HepG2 (cell line): ENCODE measurements around the gene FKBP5. TPM values are rescaled to one million over a fixed set of nuclear protein-coding genes. Genes with fewer than 3 reads are reported as not detected.

Experiments
- ATAC-seq: fragments of 200-7000 bp; cut with Tn5 transposase; 3 replicates; pipeline ENCODE4 v1.9.1; 2020; ENCODE audit warnings: mild to moderate bottlenecking, moderate library complexity
- BruUV-seq: library from RNA; stranded (reverse); fragments of 400-500 nt; replicated peaks from 2 replicates; lab custom pipeline; 2021; lab: Mats Ljungman, UMichigan
- CTCF ChIA-PET: fragments of 300-600 bp; formaldehyde crosslinking; extraction: SDS; loops from one replicate; lab custom pipeline; 2021; ENCODE audit warnings: low total read pairs, inconsistent platforms, low intra/inter-chr PET ratio; lab: Yijun Ruan, JAX
- POLR2A ChIA-PET: fragments of 350-600 bp; sonication (Branson Sonifier 250); formaldehyde crosslinking; loops from one replicate; lab custom pipeline; 2020; ENCODE audit warnings: antibody characterized with exemption, inconsistent platforms; lab: Yijun Ruan, JAX
- DNase-seq: peaks from one replicate; pipeline ENCODE4 v3.0.0-alpha.2; 2015; ENCODE audit warnings: low spot score
- FAIRE-seq: peaks from 3 replicates; lab custom pipeline; 2011; peaks lifted over from hg19 to GRCh38; lab: Jason Lieb, UNC
- H2AFZ ChIP-seq: one replicate; pipeline ENCODE4 v1.6.1; 2011; ENCODE audit warnings: low read length, inconsistent platforms
- H3K27ac ChIP-seq: fragments of 300-600 bp; 3 replicates; pipeline ENCODE4 v1.8.0; 2011; ENCODE audit warnings: mixed run types, mild to moderate bottlenecking, mixed read lengths, low read length, inconsistent platforms; ENCODE audit not compliant: insufficient read depth; ENCODE audit errors: extremely low read length
- H3K27me3 ChIP-seq, 2 experiments: fragments of 200-600 bp in 1 of 2; 2 replicates in 1 of 2; 3 replicates in 1 of 2; pipeline versions ENCODE4 v1.6.0 to v1.8.0; 2011; ENCODE audit warnings: low read length in 2 of 2, mild to moderate bottlenecking in 2 of 2, moderate library complexity in 2 of 2, inconsistent platforms in 1 of 2; ENCODE audit not compliant: insufficient read depth in 2 of 2, control insufficient read depth in 1 of 2
- H3K36me3 ChIP-seq, 2 experiments: fragments of 200-600 bp in 1 of 2; replicated peaks in 1 of 2; 2 replicates in 1 of 2; 3 replicates in 1 of 2; pipeline versions ENCODE4 v1.5.1 to v1.8.0; 2011; ENCODE audit warnings: low read length in 2 of 2, inconsistent platforms in 1 of 2; ENCODE audit not compliant: insufficient read depth in 2 of 2, control insufficient read depth in 1 of 2
- H3K4me1 ChIP-seq: 2 replicates; pipeline ENCODE4 v1.5.1; 2012; ENCODE audit warnings: low read length, inconsistent platforms; ENCODE audit not compliant: insufficient read depth
- H3K4me2 ChIP-seq: 2 replicates; pipeline ENCODE4 v1.6.0; 2011; ENCODE audit warnings: low read depth, low read length, inconsistent platforms
- H3K4me3 ChIP-seq, 3 experiments: fragments of 200-600 bp in 1 of 3; sonication (generic), shearing (Covaris generic) in 1 of 3; replicated peaks in 1 of 3; 2 replicates each; pipeline ENCODE4 v1.5.1; 2011 to 2016; ENCODE audit warnings: low read length in 3 of 3, inconsistent platforms in 2 of 3, low read depth in 2 of 3, mild to moderate bottlenecking in 2 of 3, control low read depth in 1 of 3, mixed read lengths in 1 of 3; ENCODE audit not compliant: insufficient read depth in 1 of 3
- H3K79me2 ChIP-seq: one replicate; pipeline ENCODE4 v1.6.1; 2011; ENCODE audit warnings: low read length, inconsistent platforms; ENCODE audit not compliant: insufficient read depth
- H3K9ac ChIP-seq: 2 replicates; pipeline ENCODE4 v1.6.0; 2011; ENCODE audit warnings: mild to moderate bottlenecking, low read depth, low read length, inconsistent platforms; ENCODE audit not compliant: insufficient read depth
- H3K9me3 ChIP-seq: 2 replicates; pipeline ENCODE4 v1.5.1; 2012; ENCODE audit warnings: mild to moderate bottlenecking, low read length
- H4K20me1 ChIP-seq: 2 replicates; pipeline ENCODE4 v1.6.0; 2011; ENCODE audit warnings: inconsistent platforms, mild to moderate bottlenecking, low read length, moderate library complexity; ENCODE audit not compliant: insufficient read depth
- CREB1 ChIP-seq, 2 experiments: fragments of 450-650 bp in 1 of 2; IDR thresholded peaks; 2 replicates each; pipeline ENCODE4 v1.6.1; 2016 to 2017; ENCODE audit warnings: control low read depth in 1 of 2, mild to moderate bottlenecking in 1 of 2, missing compliant biosample characterization in 1 of 2, missing genetic modification characterization in 1 of 2
- EHMT2 ChIP-seq: fragments of 200-600 bp; sonication (generic); IDR thresholded peaks from 2 replicates; pipeline ENCODE4 v1.7.0; 2017; ENCODE audit warnings: antibody characterized with exemption, low read depth, low read length, borderline replicate concordance
- FOXM1 ChIP-seq: sonication (generic); formaldehyde crosslinking; IDR thresholded peaks from 2 replicates; pipeline ENCODE4 v1.5.0; 2020; ENCODE audit warnings: missing genetic modification reagents
- JUND ChIP-seq: sonication (generic); formaldehyde crosslinking; IDR thresholded peaks from 2 replicates; pipeline ENCODE4 v1.8.0; 2022; ENCODE audit warnings: mild to moderate bottlenecking, missing genetic modification reagents
- LRRFIP1 ChIP-seq: sonication (generic); formaldehyde crosslinking; conservative IDR thresholded peaks from 2 replicates; pipeline ENCODE4 v1.4.0; 2020; ENCODE audit warnings: missing genetic modification reagents
- NFIB ChIP-seq: sonication (generic); formaldehyde crosslinking; IDR thresholded peaks from 2 replicates; pipeline ENCODE4 v1.9.0; 2021; ENCODE audit warnings: missing genetic modification reagents, mild to moderate bottlenecking, borderline replicate concordance
- NRL ChIP-seq: sonication (generic); formaldehyde crosslinking; IDR thresholded peaks from 2 replicates; pipeline ENCODE4 v1.5.0; 2020; ENCODE audit warnings: missing genetic modification reagents, mild to moderate bottlenecking, moderate library complexity, borderline replicate concordance
- PRMT3 ChIP-seq: sonication (generic); formaldehyde crosslinking; IDR thresholded peaks from 2 replicates; pipeline ENCODE4 v1.8.1; 2022; ENCODE audit warnings: low read depth, mild to moderate bottlenecking, moderate library complexity, missing genetic modification reagents, borderline replicate concordance
- RFX3 ChIP-seq: IDR thresholded peaks from 2 replicates; pipeline ENCODE4 v1.6.1; 2016; ENCODE audit warnings: missing biosample characterization, missing genetic modification reagents
- SOX6 ChIP-seq, 2 experiments: fragments of 450-650 bp in 1 of 2; sonication (generic) in 1 of 2; formaldehyde crosslinking in 1 of 2; IDR thresholded peaks; 2 replicates each; pipeline versions ENCODE4 v1.4.0 to v1.6.1; 2017 to 2020; ENCODE audit warnings: antibody characterized with exemption in 1 of 2, mild to moderate bottlenecking in 1 of 2, missing genetic modification reagents in 1 of 2
- ZMYM4 ChIP-seq: sonication (generic); formaldehyde crosslinking; IDR thresholded peaks from 2 replicates; pipeline ENCODE4 v1.8.1; 2023; ENCODE audit warnings: mild to moderate bottlenecking, missing genetic modification reagents
- ZNF17 ChIP-seq: sonication (generic); formaldehyde crosslinking; IDR thresholded peaks from 2 replicates; pipeline ENCODE4 v1.5.0; 2020; ENCODE audit warnings: mild to moderate bottlenecking, missing genetic modification reagents
- ZNF251 ChIP-seq: sonication (generic); formaldehyde crosslinking; IDR thresholded peaks from 2 replicates; pipeline ENCODE4 v1.9.0; 2021; ENCODE audit warnings: mild to moderate bottlenecking, missing genetic modification reagents
- ZNF549 ChIP-seq: sonication (generic); formaldehyde crosslinking; IDR thresholded peaks from 2 replicates; pipeline ENCODE4 v1.5.0; 2020; ENCODE audit warnings: missing genetic modification reagents
- in situ Hi-C: cut with HindIII; loops from 2 replicates; pipeline ENCODE4 v1.10.0; 2017; ENCODE audit warnings: low pct_unique_long_range_greater_than_20kb; ENCODE audit not compliant: extremely low pct_ligation_motif_present
- intact Hi-C: fragments of 100-400 bp; cut with micrococcal nuclease; formaldehyde crosslinking; loops from one replicate; pipeline ENCODE4 v1.10.0; 2022; ENCODE audit not compliant: unreplicated experiment
- polyA plus RNA-seq, 8 experiments: library from polyadenylated mRNA; depleted of rRNA in 3 of 8; stranded (reverse) in 7 of 8; unstranded in 1 of 8; fragments of >200 nt; fragmentation: Illumina TruSeq in 4 of 8; extraction: Trizol in 4 of 8; gene quantifications; 2 replicates each; pipeline versions ENCODE4 v1.2.1 to v1.2.3, GENCODE V29; 2011 to 2016; ENCODE audit warnings: low read depth in 4 of 8, missing spikeins in 1 of 8, mixed read lengths in 1 of 8; ENCODE audit not compliant: insufficient read depth in 1 of 8
- total RNA-seq, 5 experiments: library from RNA; depleted of rRNA; stranded (reverse); fragments of >200 nt; fragmentation: Illumina TruSeq; extraction: Trizol; gene quantifications; 2 replicates each; pipeline ENCODE4 v1.2.3, GENCODE V29; 2016; ENCODE audit warnings: low read depth in 1 of 5
- TF ChIP-seq, protein P1 (sequence below): sonication (generic); formaldehyde crosslinking; IDR thresholded peaks from 2 replicates; pipeline ENCODE4 v1.8.1; 2022; ENCODE audit warnings: mild to moderate bottlenecking, missing genetic modification reagents
- TF ChIP-seq, protein P2 (sequence below): sonication (generic); formaldehyde crosslinking; IDR thresholded peaks from 2 replicates; pipeline ENCODE4 v1.4.0; 2020; ENCODE audit warnings: missing genetic modification reagents
- TF ChIP-seq, protein P3 (sequence below): sonication (generic); formaldehyde crosslinking; IDR thresholded peaks from 2 replicates; pipeline ENCODE4 v1.8.1; 2023; ENCODE audit warnings: mild to moderate bottlenecking, missing genetic modification reagents

FKBP5 gene
- total and polyA plus RNA-seq, 2 of the 13 experiments (the other 11 are each of a cell fraction or from before 2014, with no cell fraction given): 8.0 to 17.4 TPM

- Histone ChIP-seq H3K4me3 (no peak overlapping the region), H3K9ac (no peak overlapping the region), H3K4me1 (peaks cover 25% of the 10 kb centered on the region), H3K79me2 (no peaks in the 10 kb centered on the region), H3K9me3 (no peaks in the 10 kb centered on the region), H4K20me1 (no peaks in the 10 kb centered on the region), H3K36me3 (no peaks in the 10 kb centered on the region), H3K27me3 (no peaks in the 10 kb centered on the region), H2AFZ (no peak overlapping the region), H3K4me2 (no peak overlapping the region), H3K27ac (no peak overlapping the region)
- BruUV-seq: no TSS peak
- ATAC-seq (no peak), FAIRE-seq (no peak), DNase-seq (no peak)
- TF ChIP-seq PRMT3 (no peak), NRL (CRISPR knock-in tag) (no peak), ZMYM4 (CRISPR knock-in tag) (no peak), LRRFIP1 (CRISPR knock-in tag) (no peak), ZNF251 (CRISPR knock-in tag) (no peak), NFIB (CRISPR knock-in tag) (no peak), ZNF549 (CRISPR knock-in tag) (no peak), RFX3 (no peak), SOX6 (IDR thresholded peaks at IDR 0.05) (no peak), SOX6 (CRISPR knock-in tag; IDR thresholded peaks at IDR 0.05) (no peak), FOXM1 (no peak), JUND (CRISPR knock-in tag) (no peak), CREB1 (IDR thresholded peaks at IDR 0.05) (no peak), CREB1 (CRISPR knock-in tag; IDR thresholded peaks at IDR 0.05) (no peak), EHMT2 (no peak), ZNF17 (no peak)
- TF ChIP-seq, protein P1, sequence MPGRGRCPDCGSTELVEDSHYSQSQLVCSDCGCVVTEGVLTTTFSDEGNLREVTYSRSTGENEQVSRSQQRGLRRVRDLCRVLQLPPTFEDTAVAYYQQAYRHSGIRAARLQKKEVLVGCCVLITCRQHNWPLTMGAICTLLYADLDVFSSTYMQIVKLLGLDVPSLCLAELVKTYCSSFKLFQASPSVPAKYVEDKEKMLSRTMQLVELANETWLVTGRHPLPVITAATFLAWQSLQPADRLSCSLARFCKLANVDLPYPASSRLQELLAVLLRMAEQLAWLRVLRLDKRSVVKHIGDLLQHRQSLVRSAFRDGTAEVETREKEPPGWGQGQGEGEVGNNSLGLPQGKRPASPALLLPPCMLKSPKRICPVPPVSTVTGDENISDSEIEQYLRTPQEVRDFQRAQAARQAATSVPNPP (CRISPR knock-in tag): no peak
- TF ChIP-seq, protein P2, sequence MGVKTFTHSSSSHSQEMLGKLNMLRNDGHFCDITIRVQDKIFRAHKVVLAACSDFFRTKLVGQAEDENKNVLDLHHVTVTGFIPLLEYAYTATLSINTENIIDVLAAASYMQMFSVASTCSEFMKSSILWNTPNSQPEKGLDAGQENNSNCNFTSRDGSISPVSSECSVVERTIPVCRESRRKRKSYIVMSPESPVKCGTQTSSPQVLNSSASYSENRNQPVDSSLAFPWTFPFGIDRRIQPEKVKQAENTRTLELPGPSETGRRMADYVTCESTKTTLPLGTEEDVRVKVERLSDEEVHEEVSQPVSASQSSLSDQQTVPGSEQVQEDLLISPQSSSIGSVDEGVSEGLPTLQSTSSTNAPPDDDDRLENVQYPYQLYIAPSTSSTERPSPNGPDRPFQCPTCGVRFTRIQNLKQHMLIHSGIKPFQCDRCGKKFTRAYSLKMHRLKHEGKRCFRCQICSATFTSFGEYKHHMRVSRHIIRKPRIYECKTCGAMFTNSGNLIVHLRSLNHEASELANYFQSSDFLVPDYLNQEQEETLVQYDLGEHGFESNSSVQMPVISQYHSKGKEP: no peak
- TF ChIP-seq, protein P3, sequence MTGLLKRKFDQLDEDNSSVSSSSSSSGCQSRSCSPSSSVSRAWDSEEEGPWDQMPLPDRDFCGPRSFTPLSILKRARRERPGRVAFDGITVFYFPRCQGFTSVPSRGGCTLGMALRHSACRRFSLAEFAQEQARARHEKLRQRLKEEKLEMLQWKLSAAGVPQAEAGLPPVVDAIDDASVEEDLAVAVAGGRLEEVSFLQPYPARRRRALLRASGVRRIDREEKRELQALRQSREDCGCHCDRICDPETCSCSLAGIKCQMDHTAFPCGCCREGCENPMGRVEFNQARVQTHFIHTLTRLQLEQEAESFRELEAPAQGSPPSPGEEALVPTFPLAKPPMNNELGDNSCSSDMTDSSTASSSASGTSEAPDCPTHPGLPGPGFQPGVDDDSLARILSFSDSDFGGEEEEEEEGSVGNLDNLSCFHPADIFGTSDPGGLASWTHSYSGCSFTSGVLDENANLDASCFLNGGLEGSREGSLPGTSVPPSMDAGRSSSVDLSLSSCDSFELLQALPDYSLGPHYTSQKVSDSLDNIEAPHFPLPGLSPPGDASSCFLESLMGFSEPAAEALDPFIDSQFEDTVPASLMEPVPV (CRISPR knock-in tag): no peak
- intact Hi-C loops: no loop called here
- POLR2A ChIA-PET: no interaction called here
- CTCF ChIA-PET: no interaction called here
- in situ Hi-C loops: no loop called here
Measured at GRCh38 chr6:35708585-35708984, 19.9 kb upstream of the FKBP5 start.
